Globus pallidus (tissue), 1 donor: ENCODE results near the gene SLC6A11.

Experiments used
- DNase-seq: peaks from one replicate; pipeline ENCODE4 v3.0.0-alpha.2; 2015; ENCODE audit warnings: low spot score

SLC6A11 gene

GRCh38 chr3:10790713-10791112, 25.3 kb upstream of the SLC6A11 start:
- no peak for DNase-seq

DNA sequence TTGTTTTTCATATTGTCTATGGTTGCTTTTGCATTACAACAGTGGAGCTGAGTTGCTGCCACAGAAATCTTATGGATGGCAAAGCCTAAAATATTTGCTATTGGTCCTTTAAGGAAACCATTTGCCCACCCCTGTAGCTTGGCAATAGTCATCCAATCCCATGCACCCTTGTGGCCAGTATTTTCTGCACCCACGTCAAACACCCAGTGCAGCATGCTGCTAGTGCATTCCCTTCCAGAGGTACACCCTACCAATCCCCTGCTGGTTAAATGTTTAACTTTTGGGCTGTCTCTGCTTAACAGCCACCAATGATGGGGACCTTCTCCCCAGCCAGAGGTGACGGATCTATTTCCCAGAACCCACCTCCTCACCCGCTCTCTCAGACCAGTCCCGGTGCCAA, 23.8 kb upstream of the SLC6A11 start:
- no peak for DNase-seq

GRCh38 chr3:10798600-10799367, 17.2 kb upstream of the SLC6A11 start:
- no peak for DNase-seq

DNA sequence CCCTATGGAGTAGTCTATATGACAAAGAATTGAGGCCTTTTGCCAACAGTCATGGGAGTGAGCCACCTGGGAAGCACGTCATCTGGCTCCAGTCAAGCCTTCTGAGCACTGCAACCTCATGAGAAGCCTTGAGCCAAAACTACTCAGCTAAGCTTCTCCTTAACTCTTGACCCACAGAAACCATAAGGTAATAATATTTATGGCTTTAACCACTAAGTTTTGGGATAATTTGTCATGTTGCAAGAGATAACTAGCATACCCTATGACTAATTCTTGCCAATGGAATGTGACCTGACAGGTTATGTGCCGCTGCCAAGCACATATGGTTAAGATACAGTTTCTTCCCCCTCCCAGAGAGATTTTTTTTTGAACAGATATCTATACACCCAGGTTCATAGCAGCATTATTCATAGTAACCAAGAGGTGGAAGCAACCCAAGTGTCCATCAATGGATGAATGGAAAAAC, 11.8 kb upstream of the SLC6A11 start:
- no peak for DNase-seq

DNA sequence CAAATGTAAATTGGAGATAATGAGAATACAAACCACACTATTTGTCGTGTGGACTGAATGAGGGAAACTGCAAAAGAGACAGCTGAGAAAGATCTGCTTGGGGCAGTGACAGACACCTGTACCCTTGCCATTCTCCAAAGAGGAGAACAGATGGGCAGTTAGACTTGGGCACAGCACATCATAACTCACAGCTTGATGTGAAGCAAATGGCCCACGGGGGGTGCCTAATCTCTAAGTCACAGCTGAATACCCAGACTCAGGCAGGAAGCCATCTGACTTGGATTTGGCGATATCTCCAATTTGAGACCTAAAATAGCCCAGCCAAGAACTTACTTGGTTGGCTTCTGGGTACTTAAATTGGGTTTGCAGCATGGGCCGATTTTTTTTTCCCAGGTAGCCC, 10.0 kb upstream of the SLC6A11 start:
- no peak for DNase-seq

DNA sequence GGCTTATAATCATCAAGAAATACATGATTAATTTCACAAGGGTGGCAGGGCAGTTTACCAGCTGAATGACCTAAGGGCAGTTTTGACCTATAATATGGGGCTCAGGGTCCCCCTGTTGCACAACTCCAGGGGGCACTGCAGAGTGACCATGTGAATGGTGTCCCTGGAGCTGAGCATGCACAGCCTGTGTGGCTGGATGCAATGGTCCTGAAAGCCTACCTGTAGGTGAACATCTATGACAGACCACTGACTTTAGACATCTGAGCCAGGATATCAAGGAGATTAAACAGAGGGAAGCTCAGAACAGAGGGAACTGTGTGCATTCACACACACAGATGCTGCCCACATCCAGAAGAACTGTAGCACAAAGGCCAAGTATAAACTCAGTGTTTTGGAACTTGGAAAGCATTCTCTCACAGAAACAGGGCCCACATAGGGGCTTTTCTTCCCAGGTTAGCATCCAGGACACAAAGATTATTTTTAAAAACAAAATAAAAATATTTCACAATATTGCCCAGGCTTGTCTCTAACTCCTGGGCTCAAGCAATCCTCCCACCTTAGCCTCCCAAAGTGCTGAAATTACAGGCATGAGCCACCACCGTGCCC, 7.8 kb upstream of the SLC6A11 start:
- DNase-seq = no peak

- DNase-seq = no peak
Observed at GRCh38 chr3:10808974-10809373, 7.1 kb upstream of the SLC6A11 start.

GRCh38 chr3:10810376-10810775, 5.7 kb upstream of the SLC6A11 start:
- no peak for DNase-seq

DNA sequence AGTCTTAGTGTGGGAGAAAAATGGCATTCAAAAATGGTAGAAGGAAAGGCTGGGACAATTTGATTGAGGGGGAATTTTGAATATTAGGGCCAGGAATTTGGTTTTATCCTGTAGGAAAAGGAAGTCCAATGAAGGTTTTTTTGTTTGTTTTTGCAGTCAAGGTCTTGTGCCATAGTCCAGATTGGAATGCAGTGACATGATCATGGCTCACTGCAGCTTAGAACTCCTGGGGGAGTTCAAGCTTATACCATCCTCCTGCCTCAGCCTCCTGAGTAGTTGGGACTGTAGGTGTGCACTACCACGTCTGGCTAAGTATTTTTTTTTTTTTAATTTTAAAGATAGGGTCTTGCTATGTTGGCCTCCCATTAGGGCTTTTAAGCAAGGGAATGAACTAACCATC, 2.6 kb upstream of the SLC6A11 start:
- no peak for DNase-seq

- DNase-seq = no peak
Observed at GRCh38 chr3:10814623-10815022, 1.4 kb upstream of the SLC6A11 start.

DNA sequence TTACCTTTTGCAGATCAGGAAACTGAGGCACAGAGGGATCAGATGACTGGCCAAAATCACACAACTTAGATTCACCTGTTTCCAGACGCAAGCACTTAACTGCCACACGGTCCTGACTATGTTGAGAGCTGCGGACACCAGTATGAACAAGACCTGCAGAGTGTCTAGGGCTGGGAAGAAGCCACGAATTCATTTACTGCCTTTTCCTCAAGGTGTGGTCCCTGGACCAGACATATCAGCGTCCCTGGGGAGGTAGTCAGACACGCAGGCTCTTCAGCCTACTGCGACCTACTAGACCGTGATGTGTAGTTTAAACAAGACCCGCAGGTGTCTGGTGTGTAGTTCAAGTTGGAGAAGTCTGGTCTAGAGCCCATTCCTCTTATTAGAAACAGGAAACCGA, 541 bp upstream of the SLC6A11 start:
- no peak for DNase-seq

GRCh38 chr3:10816863-10817253, 830 bp downstream of the SLC6A11 start:
- DNase-seq = no peak

DNA sequence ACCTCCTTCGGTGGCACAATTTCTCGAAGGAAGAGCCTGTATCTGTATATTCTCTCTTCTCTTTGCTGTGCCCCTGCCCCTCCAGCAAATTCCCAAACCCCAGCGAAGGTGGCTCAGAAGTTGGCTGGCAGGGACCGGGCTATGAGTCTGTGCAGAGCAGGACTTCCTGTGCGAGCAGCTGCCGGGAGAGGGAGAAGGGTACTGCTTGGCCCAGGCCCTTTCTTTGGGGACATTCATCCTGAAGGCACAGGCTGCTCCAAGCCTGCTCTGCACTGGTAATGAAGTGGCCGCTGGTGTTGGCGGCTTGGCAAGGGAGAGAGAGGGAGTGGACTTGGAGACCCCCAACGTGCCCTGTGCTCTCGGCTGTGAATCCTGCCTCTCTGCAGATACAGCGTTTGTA, 1.5 kb downstream of the SLC6A11 start:
- peak; percentile 35 for DNase-seq

DNA sequence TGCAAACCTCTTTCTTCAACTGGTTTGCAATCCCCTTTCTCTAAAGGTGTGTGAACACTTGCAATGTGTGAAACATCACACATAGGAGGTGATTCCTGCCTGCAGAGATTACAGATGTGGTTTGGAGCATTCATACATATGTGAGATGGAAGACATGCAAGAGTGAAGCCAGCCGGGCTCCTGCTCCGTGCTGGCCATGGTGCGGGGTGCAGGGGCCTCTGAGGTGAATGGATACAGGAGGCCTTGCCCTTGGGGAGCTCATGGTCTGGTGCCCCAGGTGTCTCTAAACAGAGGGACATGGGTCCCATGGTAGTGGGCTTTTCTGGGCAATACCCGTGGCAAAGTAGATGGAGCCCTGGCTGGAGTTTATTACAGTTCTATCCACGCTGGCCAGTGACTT, 6.0 kb downstream of the SLC6A11 start:
- no peak for DNase-seq

- no peak for DNase-seq
Observed at GRCh38 chr3:10822708-10823515, 6.9 kb downstream of the SLC6A11 start.

DNA sequence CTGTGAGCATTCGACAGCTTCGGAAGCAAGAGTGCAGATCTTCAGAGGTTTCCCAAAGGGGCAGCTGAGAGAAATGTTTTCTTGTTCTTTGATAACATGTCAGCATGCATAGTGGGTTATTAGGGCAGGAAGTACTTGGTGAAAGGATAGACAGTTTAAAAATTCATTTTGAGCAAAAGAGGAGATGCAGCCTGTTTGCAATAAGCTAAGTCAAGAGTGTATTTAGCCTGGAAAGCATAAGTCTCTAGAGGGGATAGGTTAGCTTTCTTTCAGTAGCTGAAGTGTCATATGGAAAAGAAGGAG, 7.4 kb downstream of the SLC6A11 start:
- no peak for DNase-seq

GRCh38 chr3:10824468-10824867, 8.4 kb downstream of the SLC6A11 start:
- no peak for DNase-seq

- DNase-seq = no peak
Observed at GRCh38 chr3:10833855-10834414, 17.9 kb downstream of the SLC6A11 start.

GRCh38 chr3:10834951-10835350, 18.9 kb downstream of the SLC6A11 start:
- no peak for DNase-seq

- no peak for DNase-seq
Observed at GRCh38 chr3:10835406-10835805, 19.4 kb downstream of the SLC6A11 start.

DNA sequence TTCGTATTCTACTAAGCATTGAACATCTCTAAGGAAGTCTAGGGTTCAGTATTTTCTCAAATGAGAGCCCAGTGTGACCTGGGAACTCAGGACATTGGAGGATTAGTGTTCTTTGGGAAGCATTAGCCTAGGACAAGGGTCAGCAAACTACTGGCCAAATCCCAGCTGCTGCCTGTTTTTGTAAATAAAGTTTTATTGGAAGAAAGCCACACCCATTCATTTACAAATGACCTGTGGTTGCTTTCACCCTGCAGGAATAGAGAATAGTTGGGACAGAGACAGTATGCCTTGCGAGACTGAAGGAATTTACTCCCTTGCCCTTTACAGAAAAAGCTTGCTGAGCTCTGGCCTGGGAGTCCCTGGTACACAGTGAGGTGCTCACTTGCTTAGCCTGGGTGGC, 20.6 kb downstream of the SLC6A11 start:
- DNase-seq = no peak

GRCh38 chr3:10837849-10838248, 21.8 kb downstream of the SLC6A11 start:
- peak; percentile 46 for DNase-seq

DNA sequence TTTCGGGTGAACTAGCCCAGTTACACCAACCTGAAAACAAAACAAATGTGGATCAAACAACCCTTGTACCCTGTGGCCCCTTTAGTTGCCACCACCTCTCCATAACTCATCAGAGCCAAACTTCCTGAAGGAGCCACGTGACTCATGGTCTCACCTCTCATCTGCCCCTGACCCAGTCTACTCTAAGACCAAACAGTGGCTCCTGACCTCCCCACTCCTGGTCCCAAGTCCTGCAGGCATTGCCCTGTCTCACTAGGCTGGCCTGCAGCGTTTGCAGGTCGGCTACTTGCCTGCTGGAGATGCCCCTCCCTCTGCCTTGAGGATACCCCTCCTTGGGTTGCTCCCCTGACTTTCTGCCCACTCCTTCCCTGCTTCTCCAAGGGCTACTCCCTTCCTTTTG, 23.1 kb downstream of the SLC6A11 start:
- no peak for DNase-seq
